Measurements from ENCODE around the gene DLK2.

GRCh38 chr6:43408259-43408658 is 47.1 kb downstream of the DLK2 start:
- TF ChIP-seq POLR2A (IDR thresholded peaks at IDR 0.05) = no peak
- no peak for TF ChIP-seq CTCF (IDR thresholded peaks at IDR 0.05)

Measured in body of pancreas (tissue), 4 donors.